ENCODE data around the gene ZC3H7B. TPM values are rescaled to one million over a fixed set of nuclear protein-coding genes. Genes with fewer than 3 reads are reported as not detected.

The ZC3H7B gene
- total RNA-seq, 2 donors from 2014 or later, result 35.2 to 51.7 TPM

- intact Hi-C loops (cut with DNase I), result no loop called here
- no peaks in the 10 kb centered on the region for H3K9me3 ChIP-seq
- no peak for DNase-seq
- TF ChIP-seq CTCF (IDR thresholded peaks at IDR 0.05), result no peak
- no peak overlapping the region for H3K4me3 ChIP-seq
- H3K4me1 ChIP-seq, result no peaks in the 10 kb centered on the region
- no peaks in the 10 kb centered on the region for H3K36me3 ChIP-seq
- H3K27me3 ChIP-seq, result no peaks in the 10 kb centered on the region
- no peak overlapping the region for H3K27ac ChIP-seq
- peak overlapping the region in 1 of 2 donors; percentile 7 for H3K9ac ChIP-seq (ENCODE audit: low read depth in 2 of 2, low read length in 2 of 2)
Measured at GRCh38 chr22:41377846-41378245, 76.5 kb downstream of the ZC3H7B start.

GRCh38 chr22:41380993-41381328 is 79.6 kb downstream of the ZC3H7B start:
- DNase-seq, result peak; percentile 65
- Histone ChIP-seq H3K9ac (ENCODE audit: low read depth in 2 of 2, low read length in 2 of 2) (peak overlapping the region; percentile 81 to 82), H3K27me3 (no peaks in the 10 kb centered on the region), H3K9me3 (no peaks in the 10 kb centered on the region), H3K4me1 (peaks cover 9% of the 10 kb centered on the region), H3K4me3 (peak overlapping the region; percentile 61), H3K27ac (peak overlapping the region; percentile 98), H3K36me3 (no peaks in the 10 kb centered on the region)
- no peak for TF ChIP-seq CTCF (IDR thresholded peaks at IDR 0.05)
- intact Hi-C loops (cut with DNase I), result no loop called here

- Histone ChIP-seq H3K27me3 (no peaks in the 10 kb centered on the region), H3K9me3 (no peaks in the 10 kb centered on the region), H3K36me3 (no peaks in the 10 kb centered on the region), H3K27ac (peak within 1 kb of the TSS; percentile 98), H3K4me3 (peak within 1 kb of the TSS; percentile 61), H3K9ac (ENCODE audit: low read depth in 2 of 2, low read length in 2 of 2) (peak within 1 kb of the TSS; percentile 82 to 86), H3K4me1 (peaks cover 9% of the 10 kb centered on the region)
- DNase-seq, result peak; percentile 98
- no peak for TF ChIP-seq CTCF (IDR thresholded peaks at IDR 0.05)
- intact Hi-C loops (cut with DNase I), result no loop called here
Measured at GRCh38 chr22:41381329-41382097, 80.2 kb downstream of the ZC3H7B start, which contains the start of gene TEF. Gene TEF, plus strand, starts transcription at chr22:41381942. Its CDS starts 103 bp downstream, at chr22:41382045.

GRCh38 chr22:41382098-41382578 is 80.8 kb downstream of the ZC3H7B start:
- DNase-seq, result peak; percentile 74
- Histone ChIP-seq H3K9ac (ENCODE audit: low read depth in 2 of 2, low read length in 2 of 2) (peak overlapping the region; percentile 82 to 86), H3K27me3 (no peaks in the 10 kb centered on the region), H3K9me3 (no peaks in the 10 kb centered on the region), H3K4me1 (peaks cover 9% of the 10 kb centered on the region), H3K4me3 (peak overlapping the region; percentile 61), H3K27ac (peak overlapping the region; percentile 98), H3K36me3 (no peaks in the 10 kb centered on the region)
- intact Hi-C loops (cut with DNase I), result no loop called here
- TF ChIP-seq CTCF (IDR thresholded peaks at IDR 0.05), result no peak

- TF ChIP-seq CTCF (IDR thresholded peaks at IDR 0.05), result no peak
- peak overlapping the region; percentile 98 for H3K27ac ChIP-seq
- H3K9ac ChIP-seq (ENCODE audit: low read depth in 2 of 2, low read length in 2 of 2), result peak overlapping the region; percentile 82 to 86
- H3K4me1 ChIP-seq, result peaks cover 9% of the 10 kb centered on the region
- DNase-seq, result peak; percentile 42
- H3K9me3 ChIP-seq, result no peaks in the 10 kb centered on the region
- no peaks in the 10 kb centered on the region for H3K27me3 ChIP-seq
- H3K36me3 ChIP-seq, result no peaks in the 10 kb centered on the region
- peak overlapping the region; percentile 61 for H3K4me3 ChIP-seq
- intact Hi-C loops (cut with DNase I), result no loop called here
Measured at GRCh38 chr22:41382610-41383009, 81.3 kb downstream of the ZC3H7B start.
